ENCODE data around the gene PPP1R1B. TPM values are rescaled to one million over a fixed set of nuclear protein-coding genes. Genes with fewer than 3 reads are reported as not detected.

Gene PPP1R1B
- total RNA-seq = not detected
- not detected for polyA plus RNA-seq

GRCh38 chr17:39626171-39627046 is at the start of gene PPP1R1B:
Gene PPP1R1B, plus strand, starts transcription at chr17:39626952. Its CDS starts 441 bp downstream, at chr17:39627393.
- Histone ChIP-seq H3K4me3 (ENCODE audit: low read depth, low read length) (no peak within 1 kb of the TSS), H3K27me3 (ENCODE audit: control insufficient read depth, insufficient read depth, low read length) (peaks cover 11% of the 10 kb centered on the region), H3K4me1 (ENCODE audit: control insufficient read depth, insufficient read depth, low read length, poor library complexity, severe bottlenecking) (peaks cover 28% of the 10 kb centered on the region), H3K27ac (ENCODE audit: insufficient read depth, low read length, poor library complexity, severe bottlenecking) (no peak within 1 kb of the TSS), H3K9me3 (ENCODE audit: control insufficient read depth in 2 of 2, low read length in 2 of 2) (no peaks in the 10 kb centered on the region), H3K36me3 (ENCODE audit: control insufficient read depth, insufficient read depth, low read length) (no peaks in the 10 kb centered on the region)
- Mint-ChIP-seq H3K36me3 (no peaks in the 10 kb centered on the region), H3K9me3 (peaks cover 0 to 1% (median 0%) of the 10 kb centered on the region in 7 donors), H3K4me1 (peaks cover 13 to 35% (median 22%) of the 10 kb centered on the region in 4 donors), H3K27ac (no peak within 1 kb of the TSS), H3K4me3 (peak within 1 kb of the TSS in 1 of 4 donors; percentile 60), H3K27me3 (peaks cover 63% of the 10 kb centered on the region)
- ATAC-seq (ENCODE audit: low read depth in 2 of 2) (no peak), DNase-seq (no peak)

GRCh38 chr17:39578272-39578671 is 48.5 kb upstream of the PPP1R1B start:
- peak overlapping the region in 1 of 4 donors; percentile 51 for H3K4me3 Mint-ChIP-seq
- H3K4me1 Mint-ChIP-seq = peaks cover 0 to 8% (median 4%) of the 10 kb centered on the region in 4 donors
- no peaks in the 10 kb centered on the region for H3K27me3 ChIP-seq (ENCODE audit: control insufficient read depth, insufficient read depth, low read length)
- H3K9me3 Mint-ChIP-seq = peaks cover 0 to 1% (median 0%) of the 10 kb centered on the region in 7 donors
- ATAC-seq (ENCODE audit: low read depth in 2 of 2) (no peak), DNase-seq (no peak)
- no peaks in the 10 kb centered on the region for H3K4me1 ChIP-seq (ENCODE audit: control insufficient read depth, insufficient read depth, low read length, poor library complexity, severe bottlenecking)
- H3K9me3 ChIP-seq (ENCODE audit: control insufficient read depth in 2 of 2, low read length in 2 of 2) = no peaks in the 10 kb centered on the region
- H3K27ac ChIP-seq (ENCODE audit: insufficient read depth, low read length, poor library complexity, severe bottlenecking) = no peak overlapping the region
- H3K36me3 Mint-ChIP-seq = peaks cover 15% of the 10 kb centered on the region
- no peak overlapping the region for H3K4me3 ChIP-seq (ENCODE audit: low read depth, low read length)
- peaks cover 12% of the 10 kb centered on the region for H3K27me3 Mint-ChIP-seq
- H3K27ac Mint-ChIP-seq = no peak overlapping the region
- H3K36me3 ChIP-seq (ENCODE audit: control insufficient read depth, insufficient read depth, low read length) = no peaks in the 10 kb centered on the region

GRCh38 chr17:39579318-39580081 is 47.3 kb upstream of the PPP1R1B start:
- no peaks in the 10 kb centered on the region for H3K4me1 ChIP-seq (ENCODE audit: control insufficient read depth, insufficient read depth, low read length, poor library complexity, severe bottlenecking)
- peaks cover 15% of the 10 kb centered on the region for H3K27me3 Mint-ChIP-seq
- no peaks in the 10 kb centered on the region for H3K9me3 ChIP-seq (ENCODE audit: control insufficient read depth in 2 of 2, low read length in 2 of 2)
- no peak overlapping the region for H3K4me3 Mint-ChIP-seq
- H3K27ac ChIP-seq (ENCODE audit: insufficient read depth, low read length, poor library complexity, severe bottlenecking) = no peak overlapping the region
- H3K27me3 ChIP-seq (ENCODE audit: control insufficient read depth, insufficient read depth, low read length) = no peaks in the 10 kb centered on the region
- H3K9me3 Mint-ChIP-seq = peaks cover 0 to 1% (median 0%) of the 10 kb centered on the region in 7 donors
- no peaks in the 10 kb centered on the region for H3K36me3 ChIP-seq (ENCODE audit: control insufficient read depth, insufficient read depth, low read length)
- ATAC-seq (ENCODE audit: low read depth in 2 of 2) (no peak), DNase-seq (no peak)
- H3K27ac Mint-ChIP-seq = no peak overlapping the region
- no peak overlapping the region for H3K4me3 ChIP-seq (ENCODE audit: low read depth, low read length)
- H3K4me1 Mint-ChIP-seq = peaks cover 0 to 8% (median 0%) of the 10 kb centered on the region in 4 donors
- peaks cover 21% of the 10 kb centered on the region for H3K36me3 Mint-ChIP-seq

GRCh38 chr17:39580082-39580468 is 46.7 kb upstream of the PPP1R1B start:
- H3K27ac Mint-ChIP-seq = no peak overlapping the region
- no peak overlapping the region for H3K27ac ChIP-seq (ENCODE audit: insufficient read depth, low read length, poor library complexity, severe bottlenecking)
- no peaks in the 10 kb centered on the region for H3K4me1 ChIP-seq (ENCODE audit: control insufficient read depth, insufficient read depth, low read length, poor library complexity, severe bottlenecking)
- H3K4me3 ChIP-seq (ENCODE audit: low read depth, low read length) = no peak overlapping the region
- no peak for DNase-seq
- ATAC-seq (ENCODE audit: low read depth in 2 of 2) = no peak
- peaks cover 0 to 8% (median 0%) of the 10 kb centered on the region in 4 donors for H3K4me1 Mint-ChIP-seq
- no peak overlapping the region for H3K4me3 Mint-ChIP-seq
- H3K9me3 Mint-ChIP-seq = peaks cover 0 to under 1% (median 0%) of the 10 kb centered on the region in 7 donors
- no peaks in the 10 kb centered on the region for H3K27me3 ChIP-seq (ENCODE audit: control insufficient read depth, insufficient read depth, low read length)
- H3K36me3 Mint-ChIP-seq = peaks cover 21% of the 10 kb centered on the region
- H3K27me3 Mint-ChIP-seq = peaks cover 15% of the 10 kb centered on the region
- H3K9me3 ChIP-seq (ENCODE audit: control insufficient read depth in 2 of 2, low read length in 2 of 2) = no peaks in the 10 kb centered on the region
- no peaks in the 10 kb centered on the region for H3K36me3 ChIP-seq (ENCODE audit: control insufficient read depth, insufficient read depth, low read length)

- Histone ChIP-seq H3K27ac (ENCODE audit: insufficient read depth, low read length, poor library complexity, severe bottlenecking) (no peak overlapping the region), H3K4me3 (ENCODE audit: low read depth, low read length) (no peak overlapping the region), H3K4me1 (ENCODE audit: control insufficient read depth, insufficient read depth, low read length, poor library complexity, severe bottlenecking) (no peaks in the 10 kb centered on the region), H3K9me3 (ENCODE audit: control insufficient read depth in 2 of 2, low read length in 2 of 2) (no peaks in the 10 kb centered on the region), H3K36me3 (ENCODE audit: control insufficient read depth, insufficient read depth, low read length) (no peaks in the 10 kb centered on the region), H3K27me3 (ENCODE audit: control insufficient read depth, insufficient read depth, low read length) (no peaks in the 10 kb centered on the region)
- ATAC-seq (ENCODE audit: low read depth in 2 of 2) (no peak), DNase-seq (no peak)
- no peak overlapping the region for H3K4me3 Mint-ChIP-seq
- H3K4me1 Mint-ChIP-seq = peaks cover 0 to 6% (median 0%) of the 10 kb centered on the region in 4 donors
- no peaks in the 10 kb centered on the region for H3K9me3 Mint-ChIP-seq
- no peak overlapping the region for H3K27ac Mint-ChIP-seq
- H3K36me3 Mint-ChIP-seq = peaks cover 21% of the 10 kb centered on the region
- H3K27me3 Mint-ChIP-seq = peaks cover 11% of the 10 kb centered on the region
Measured at GRCh38 chr17:39581071-39581758, 45.5 kb upstream of the PPP1R1B start.

GRCh38 chr17:39581759-39582085 is 45.0 kb upstream of the PPP1R1B start:
- H3K9me3 ChIP-seq (ENCODE audit: control insufficient read depth in 2 of 2, low read length in 2 of 2) = no peaks in the 10 kb centered on the region
- peaks cover 10% of the 10 kb centered on the region for H3K27me3 Mint-ChIP-seq
- H3K4me1 Mint-ChIP-seq = peaks cover 0 to under 1% (median 0%) of the 10 kb centered on the region in 4 donors
- ATAC-seq (ENCODE audit: low read depth in 2 of 2) = no peak
- peaks cover 21% of the 10 kb centered on the region for H3K36me3 Mint-ChIP-seq
- no peak overlapping the region for H3K27ac Mint-ChIP-seq
- H3K4me3 Mint-ChIP-seq = no peak overlapping the region
- H3K9me3 Mint-ChIP-seq = no peaks in the 10 kb centered on the region
- no peaks in the 10 kb centered on the region for H3K36me3 ChIP-seq (ENCODE audit: control insufficient read depth, insufficient read depth, low read length)
- H3K27me3 ChIP-seq (ENCODE audit: control insufficient read depth, insufficient read depth, low read length) = no peaks in the 10 kb centered on the region
- no peak overlapping the region for H3K4me3 ChIP-seq (ENCODE audit: low read depth, low read length)
- H3K4me1 ChIP-seq (ENCODE audit: control insufficient read depth, insufficient read depth, low read length, poor library complexity, severe bottlenecking) = no peaks in the 10 kb centered on the region
- H3K27ac ChIP-seq (ENCODE audit: insufficient read depth, low read length, poor library complexity, severe bottlenecking) = no peak overlapping the region
- no peak for DNase-seq

- no peak overlapping the region for H3K27ac ChIP-seq (ENCODE audit: insufficient read depth, low read length, poor library complexity, severe bottlenecking)
- no peak overlapping the region for H3K4me3 ChIP-seq (ENCODE audit: low read depth, low read length)
- Mint-ChIP-seq H3K27ac (no peak overlapping the region), H3K4me1 (no peaks in the 10 kb centered on the region), H3K4me3 (peak overlapping the region in 1 of 4 donors; percentile 65), H3K27me3 (peaks cover 16% of the 10 kb centered on the region), H3K9me3 (no peaks in the 10 kb centered on the region), H3K36me3 (peaks cover 21% of the 10 kb centered on the region)
- DNase-seq (no peak), ATAC-seq (ENCODE audit: low read depth in 2 of 2) (no peak)
- no peaks in the 10 kb centered on the region for H3K36me3 ChIP-seq (ENCODE audit: control insufficient read depth, insufficient read depth, low read length)
- H3K27me3 ChIP-seq (ENCODE audit: control insufficient read depth, insufficient read depth, low read length) = no peaks in the 10 kb centered on the region
- no peaks in the 10 kb centered on the region for H3K4me1 ChIP-seq (ENCODE audit: control insufficient read depth, insufficient read depth, low read length, poor library complexity, severe bottlenecking)
- no peaks in the 10 kb centered on the region for H3K9me3 ChIP-seq (ENCODE audit: control insufficient read depth in 2 of 2, low read length in 2 of 2)
Measured at GRCh38 chr17:39582658-39583057, 44.1 kb upstream of the PPP1R1B start.

All from CD4-positive, CD25-positive, alpha-beta regulatory T cell (primary cell).